Gastroesophageal sphincter (tissue), 3 donors: ENCODE data around the gene TMCO4.

Experiments
- EP300 ChIP-seq: sonication (generic); formaldehyde crosslinking; IDR thresholded peaks from one replicate; pipeline ENCODE4 v1.6.1; 2017; ENCODE audit warnings: antibody characterized with exemption, mild to moderate bottlenecking
- TF ChIP-seq, protein P1 (sequence below), 4 experiments: fragments of 200-600 bp in 2 of 4; fragments of 450-650 bp in 2 of 4; sonication (generic) in 1 of 4; IDR thresholded peaks; one replicate each; pipeline ENCODE4 v1.5.1; 2017 to 2019; ENCODE audit warnings: antibody characterized with exemption in 4 of 4, mild to moderate bottlenecking in 2 of 4, moderate library complexity in 2 of 4

GRCh38 chr1:19712928-19713327 is 86.8 kb downstream of the TMCO4 start:
- TF ChIP-seq, protein P1, sequence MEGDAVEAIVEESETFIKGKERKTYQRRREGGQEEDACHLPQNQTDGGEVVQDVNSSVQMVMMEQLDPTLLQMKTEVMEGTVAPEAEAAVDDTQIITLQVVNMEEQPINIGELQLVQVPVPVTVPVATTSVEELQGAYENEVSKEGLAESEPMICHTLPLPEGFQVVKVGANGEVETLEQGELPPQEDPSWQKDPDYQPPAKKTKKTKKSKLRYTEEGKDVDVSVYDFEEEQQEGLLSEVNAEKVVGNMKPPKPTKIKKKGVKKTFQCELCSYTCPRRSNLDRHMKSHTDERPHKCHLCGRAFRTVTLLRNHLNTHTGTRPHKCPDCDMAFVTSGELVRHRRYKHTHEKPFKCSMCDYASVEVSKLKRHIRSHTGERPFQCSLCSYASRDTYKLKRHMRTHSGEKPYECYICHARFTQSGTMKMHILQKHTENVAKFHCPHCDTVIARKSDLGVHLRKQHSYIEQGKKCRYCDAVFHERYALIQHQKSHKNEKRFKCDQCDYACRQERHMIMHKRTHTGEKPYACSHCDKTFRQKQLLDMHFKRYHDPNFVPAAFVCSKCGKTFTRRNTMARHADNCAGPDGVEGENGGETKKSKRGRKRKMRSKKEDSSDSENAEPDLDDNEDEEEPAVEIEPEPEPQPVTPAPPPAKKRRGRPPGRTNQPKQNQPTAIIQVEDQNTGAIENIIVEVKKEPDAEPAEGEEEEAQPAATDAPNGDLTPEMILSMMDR (IDR thresholded peaks at IDR 0.05): no peak
- no peak for TF ChIP-seq EP300
